ENCODE data around the gene ADGRV1.

- TF ChIP-seq SUZ12 (IDR thresholded peaks at IDR 0.05; ENCODE audit: extremely low read depth, insufficient read depth, insufficient read length) (no peak), YY1 (IDR thresholded peaks at IDR 0.05; ENCODE audit: insufficient read depth, insufficient read length) (no peak)
Observed at GRCh38 chr5:91166059-91166807, 607.6 kb downstream of the ADGRV1 start.
